ENCODE measurements around the gene MYMX.
A peak's percentile ranks its signal among the peaks of the same experiment; 100 is the strongest.

MYMX gene

DNA sequence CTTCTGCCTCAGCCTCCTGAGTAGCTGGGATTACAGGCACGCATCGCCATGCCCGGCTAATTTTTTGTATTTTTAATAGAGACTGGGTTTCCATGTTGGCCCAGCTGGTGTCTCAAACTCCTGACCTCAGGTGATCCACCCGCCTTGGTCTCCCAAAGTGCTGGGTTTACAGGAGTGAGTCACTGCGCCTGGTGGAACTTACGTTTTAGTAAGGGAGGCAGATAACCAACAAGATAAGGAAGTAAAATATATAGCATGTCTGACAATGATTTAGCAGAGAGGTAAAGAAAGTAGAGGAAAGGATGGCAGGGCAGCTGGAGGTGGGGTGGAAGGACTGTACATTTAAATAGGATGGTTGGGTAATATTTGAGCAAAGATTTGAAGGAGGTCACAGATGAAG, 12.8 kb upstream of the MYMX start:
- TF ChIP-seq, protein P1, sequence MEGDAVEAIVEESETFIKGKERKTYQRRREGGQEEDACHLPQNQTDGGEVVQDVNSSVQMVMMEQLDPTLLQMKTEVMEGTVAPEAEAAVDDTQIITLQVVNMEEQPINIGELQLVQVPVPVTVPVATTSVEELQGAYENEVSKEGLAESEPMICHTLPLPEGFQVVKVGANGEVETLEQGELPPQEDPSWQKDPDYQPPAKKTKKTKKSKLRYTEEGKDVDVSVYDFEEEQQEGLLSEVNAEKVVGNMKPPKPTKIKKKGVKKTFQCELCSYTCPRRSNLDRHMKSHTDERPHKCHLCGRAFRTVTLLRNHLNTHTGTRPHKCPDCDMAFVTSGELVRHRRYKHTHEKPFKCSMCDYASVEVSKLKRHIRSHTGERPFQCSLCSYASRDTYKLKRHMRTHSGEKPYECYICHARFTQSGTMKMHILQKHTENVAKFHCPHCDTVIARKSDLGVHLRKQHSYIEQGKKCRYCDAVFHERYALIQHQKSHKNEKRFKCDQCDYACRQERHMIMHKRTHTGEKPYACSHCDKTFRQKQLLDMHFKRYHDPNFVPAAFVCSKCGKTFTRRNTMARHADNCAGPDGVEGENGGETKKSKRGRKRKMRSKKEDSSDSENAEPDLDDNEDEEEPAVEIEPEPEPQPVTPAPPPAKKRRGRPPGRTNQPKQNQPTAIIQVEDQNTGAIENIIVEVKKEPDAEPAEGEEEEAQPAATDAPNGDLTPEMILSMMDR (conservative IDR thresholded peaks at IDR 0.05; ENCODE audit: control insufficient read depth, insufficient read depth, low read depth, low read length): no peak
- DNase-seq (ENCODE audit: low read depth): no peak
- no peak overlapping the region for H3K4me3 ChIP-seq (ENCODE audit: control insufficient read depth, low read depth, low read length)

DNA sequence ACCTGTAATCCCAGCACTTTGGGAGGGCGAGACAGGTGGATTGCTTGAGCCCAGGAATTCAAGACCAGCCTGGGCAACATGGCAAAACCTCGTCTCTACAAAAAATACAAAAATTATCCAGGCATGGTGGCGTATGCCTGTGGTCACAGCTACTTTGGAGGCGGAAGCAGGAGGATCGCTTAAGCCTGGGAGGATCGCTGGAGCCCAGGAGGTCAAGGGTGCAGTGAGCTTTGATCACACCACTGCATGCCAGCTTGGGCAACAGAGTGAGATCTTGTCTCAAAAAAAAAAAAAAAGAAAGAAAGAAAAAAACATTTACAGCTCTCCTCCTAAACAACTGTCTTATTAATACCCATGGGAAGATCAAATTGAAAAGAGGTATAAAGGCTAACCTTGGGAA, 8.8 kb upstream of the MYMX start:
- TF ChIP-seq, protein P1 (conservative IDR thresholded peaks at IDR 0.05; ENCODE audit: control insufficient read depth, insufficient read depth, low read depth, low read length): no peak

GRCh38 chr6:44211284-44211683, 5.4 kb upstream of the MYMX start:
- TF ChIP-seq, protein P1 (conservative IDR thresholded peaks at IDR 0.05; ENCODE audit: control insufficient read depth, insufficient read depth, low read depth, low read length): no peak
- H3K4me3 ChIP-seq (ENCODE audit: control insufficient read depth, low read depth, low read length): no peak overlapping the region
- DNase-seq (ENCODE audit: low read depth): no peak

More for the DNA sequence above, 8.8 kb upstream of the MYMX start:
- no peak overlapping the region for H3K4me3 ChIP-seq (ENCODE audit: control insufficient read depth, low read depth, low read length)
- DNase-seq (ENCODE audit: low read depth): no peak

DNA sequence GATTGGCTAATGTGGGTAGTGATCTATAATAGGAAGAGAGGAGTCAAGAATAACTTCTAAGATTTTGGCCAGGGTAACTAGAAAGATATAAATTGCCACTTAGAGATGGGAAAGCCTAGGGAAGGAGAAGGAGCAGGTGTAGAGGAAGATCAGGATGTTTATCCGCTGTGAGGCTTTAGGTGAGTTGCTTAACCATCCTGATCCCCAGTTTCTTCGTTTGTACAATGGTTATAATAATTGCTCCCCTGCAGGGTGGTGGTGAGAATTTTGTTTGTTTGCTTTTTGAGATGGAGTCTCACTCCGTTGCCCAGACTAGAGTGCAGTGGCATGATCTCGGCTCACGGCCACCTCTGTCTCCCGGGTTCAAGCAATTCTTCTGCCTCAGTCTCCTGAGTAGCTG, 2.4 kb upstream of the MYMX start:
- H3K4me3 ChIP-seq (ENCODE audit: control insufficient read depth, low read depth, low read length): no peak overlapping the region
- TF ChIP-seq, protein P1 (conservative IDR thresholded peaks at IDR 0.05; ENCODE audit: control insufficient read depth, insufficient read depth, low read depth, low read length): no peak
- no peak for DNase-seq (ENCODE audit: low read depth)

GRCh38 chr6:44217332-44218143, 812 bp downstream of the MYMX start:
- DNase-seq (ENCODE audit: low read depth): no peak
- H3K4me3 ChIP-seq (ENCODE audit: control insufficient read depth, low read depth, low read length): no peak overlapping the region
- TF ChIP-seq, protein P1 (conservative IDR thresholded peaks at IDR 0.05; ENCODE audit: control insufficient read depth, insufficient read depth, low read depth, low read length): no peak

DNA sequence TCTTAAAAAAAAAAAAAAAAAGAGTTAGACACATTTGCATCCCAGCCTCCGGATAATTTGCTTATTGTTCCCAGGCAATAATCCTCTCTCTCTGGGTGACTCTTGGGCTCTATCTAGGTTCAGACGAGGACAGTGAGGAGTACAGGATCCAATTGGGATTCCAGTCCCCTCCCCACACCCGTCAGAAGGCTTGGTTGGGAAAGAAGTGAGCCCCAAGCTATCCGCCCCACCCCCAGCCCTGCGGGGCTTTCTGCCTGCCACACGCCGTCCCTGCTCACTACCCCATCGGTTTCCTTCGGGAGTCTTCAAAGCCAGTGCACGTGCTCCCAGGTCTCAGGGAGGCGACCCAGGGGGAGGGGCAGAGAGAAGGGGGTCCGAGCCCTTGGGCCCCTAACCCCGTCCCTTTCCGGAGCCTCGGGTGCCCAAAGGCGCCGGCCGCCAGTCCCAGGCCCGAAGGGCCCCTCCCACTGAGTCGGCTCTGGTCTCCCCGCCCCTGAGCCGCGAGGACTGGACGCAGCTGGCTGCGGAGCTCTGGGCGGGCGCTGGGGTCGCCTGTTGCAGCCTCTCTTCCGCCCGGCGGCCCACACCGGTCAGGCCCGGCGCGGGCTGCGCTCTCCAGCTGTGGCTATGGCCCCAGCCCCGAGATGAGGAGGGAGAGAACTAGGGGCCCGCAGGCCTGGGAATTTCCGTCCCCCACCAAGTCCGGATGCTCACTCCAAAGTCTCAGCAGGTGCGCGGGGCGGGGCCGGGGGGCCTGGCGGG, 2.5 kb downstream of the MYMX start:
- H3K4me3 ChIP-seq (ENCODE audit: control insufficient read depth, low read depth, low read length): peak overlapping the region; percentile 34
- peak; percentile 28 for DNase-seq (ENCODE audit: low read depth)
- TF ChIP-seq, protein P1 (conservative IDR thresholded peaks at IDR 0.05; ENCODE audit: control insufficient read depth, insufficient read depth, low read depth, low read length): no peak

Measured in fibroblast of mammary gland (primary cell).